Muscle of leg (tissue), 11 donors: Measurements from ENCODE around the gene NRXN3. TPM values are rescaled to one million over a fixed set of nuclear protein-coding genes. Genes with fewer than 3 reads are reported as not detected.

Experiments used
- DNase-seq: peaks from one replicate; pipeline ENCODE4 v3.0.0; 2013
- H3K27ac ChIP-seq: one replicate; pipeline ENCODE4 v1.5.1; 2013; ENCODE audit warnings: mild to moderate bottlenecking, low read length, control low read depth
- H3K27me3 ChIP-seq: one replicate; pipeline ENCODE4 v1.6.1; 2013; ENCODE audit warnings: low read length; ENCODE audit not compliant: control insufficient read depth, insufficient read depth
- H3K36me3 ChIP-seq: one replicate; pipeline ENCODE4 v1.6.1; 2013; ENCODE audit warnings: low read length; ENCODE audit not compliant: control insufficient read depth, insufficient read depth
- H3K4me1 ChIP-seq: one replicate; pipeline ENCODE4 v1.6.1; 2013; ENCODE audit warnings: low read length; ENCODE audit not compliant: control insufficient read depth, insufficient read depth
- H3K4me3 ChIP-seq: one replicate; pipeline ENCODE4 v1.5.1; 2013; ENCODE audit warnings: low read length, control low read depth
- H3K9me3 ChIP-seq: replicated peaks from 2 replicates; pipeline ENCODE4 v1.6.1; 2013; ENCODE audit warnings: low read depth, low read length; ENCODE audit not compliant: control insufficient read depth
- WGBS: methylation state at CpG from one replicate; pipeline ENCODE4 v1.1.5; 2013; ENCODE audit warnings: missing lambda C conversion rate; ENCODE audit not compliant: insufficient coverage; 5-methylcytosine and 5-hydroxymethylcytosine counted together
- polyA plus RNA-seq, 8 donors: library from polyadenylated mRNA; unstranded; fragments of 120-200 nt; gene quantifications; one replicate each; pipeline versions ENCODE4 v1.2.1 to v1.2.3, GENCODE V29; 2013; ENCODE audit warnings: inconsistent platforms in 1 of 8, low replicate concordance in 1 of 8; ENCODE audit not compliant: insufficient read length in 8 of 8, insufficient read depth in 1 of 8
- total RNA-seq: library from RNA; stranded (reverse); fragments of 120-200 nt; gene quantifications from one replicate; pipeline ENCODE4 v1.2.4, GENCODE V29; 2013

Gene NRXN3
- total and polyA plus RNA-seq, 9 donors: 0.49 to 1.9 (median 0.69) TPM

DNA sequence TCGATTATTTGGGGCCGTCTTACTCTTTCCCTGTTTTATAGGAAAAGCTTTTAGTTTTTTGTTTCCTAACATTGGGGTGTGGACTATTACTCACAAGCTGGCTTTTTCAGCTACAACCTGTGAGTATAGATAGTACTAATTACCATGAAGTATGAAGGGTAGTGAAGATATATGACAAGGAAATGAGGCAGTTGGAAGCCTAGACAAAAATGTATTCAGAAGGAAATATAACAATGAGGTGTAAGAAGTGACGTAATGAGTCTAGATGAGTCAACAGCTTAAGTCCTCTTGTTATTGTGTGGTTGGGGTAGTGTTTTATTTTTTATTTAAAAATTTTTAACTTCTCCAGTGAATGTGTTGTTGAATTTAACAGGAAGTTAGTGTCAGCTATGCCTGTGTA, 804.5 kb downstream of the NRXN3 start:
- H3K4me1 ChIP-seq: no peaks in the 10 kb centered on the region
- H3K4me3 ChIP-seq: no peak overlapping the region
- no peaks in the 10 kb centered on the region for H3K27me3 ChIP-seq
- no peak overlapping the region for H3K27ac ChIP-seq
- no peaks in the 10 kb centered on the region for H3K36me3 ChIP-seq
- H3K9me3 ChIP-seq: no peaks in the 10 kb centered on the region
- DNase-seq: no peak
- no CpG with 5 or more reads among the region's 3 CpGs for WGBS

DNA sequence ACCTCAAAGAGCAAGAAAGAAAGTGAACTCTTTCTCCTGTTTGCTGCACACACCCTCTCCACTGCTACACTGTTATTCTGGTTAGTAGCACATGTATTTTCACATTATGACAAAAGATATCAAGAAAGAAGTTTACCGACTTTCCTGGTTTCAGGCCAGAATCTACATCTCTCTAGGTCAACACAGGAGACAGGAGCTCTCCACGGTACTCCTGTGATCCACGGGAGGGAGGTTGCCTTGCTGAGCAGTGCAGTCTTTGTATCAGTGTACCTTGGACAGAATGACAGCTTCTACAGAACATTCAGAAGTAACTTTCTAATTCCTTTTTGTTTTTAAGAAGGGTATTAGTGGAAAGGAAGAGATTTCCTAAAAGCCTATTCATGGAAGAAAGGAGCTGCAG, 805.6 kb downstream of the NRXN3 start:
- H3K36me3 ChIP-seq: no peaks in the 10 kb centered on the region
- no peak for DNase-seq
- 40% methylated on average over 1 of the region's 3 CpGs for WGBS
- H3K27ac ChIP-seq: no peak overlapping the region
- no peaks in the 10 kb centered on the region for H3K27me3 ChIP-seq
- H3K9me3 ChIP-seq: no peaks in the 10 kb centered on the region
- H3K4me1 ChIP-seq: no peaks in the 10 kb centered on the region
- H3K4me3 ChIP-seq: no peak overlapping the region

GRCh38 chr14:78978896-78979295, 808.7 kb downstream of the NRXN3 start:
- H3K4me1 ChIP-seq: no peaks in the 10 kb centered on the region
- H3K27me3 ChIP-seq: no peaks in the 10 kb centered on the region
- H3K4me3 ChIP-seq: no peak overlapping the region
- no peaks in the 10 kb centered on the region for H3K9me3 ChIP-seq
- no peaks in the 10 kb centered on the region for H3K36me3 ChIP-seq
- no CpG with 5 or more reads among the region's 2 CpGs for WGBS
- no peak for DNase-seq
- no peak overlapping the region for H3K27ac ChIP-seq

DNA sequence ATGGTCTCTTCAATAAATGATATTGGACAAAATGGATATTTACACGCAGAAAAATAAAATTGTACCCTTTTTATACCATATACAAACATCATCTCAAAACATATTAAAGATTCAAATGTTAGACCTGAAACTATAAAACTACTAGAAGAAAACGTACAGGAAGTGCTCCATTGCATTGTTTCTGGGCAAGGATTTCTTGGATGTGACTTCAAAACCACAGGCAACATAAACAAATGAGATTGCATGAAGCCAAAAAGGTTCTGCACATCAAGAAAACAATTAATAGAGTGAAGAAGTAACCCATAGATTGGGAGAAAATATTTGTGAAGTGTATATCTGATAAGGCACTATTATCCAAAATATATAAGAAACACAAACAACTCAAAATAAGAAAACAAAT, 812.4 kb downstream of the NRXN3 start:
- no peak for DNase-seq
- Histone ChIP-seq H3K27ac (no peak overlapping the region), H3K9me3 (no peaks in the 10 kb centered on the region), H3K4me1 (no peaks in the 10 kb centered on the region), H3K36me3 (no peaks in the 10 kb centered on the region), H3K27me3 (no peaks in the 10 kb centered on the region), H3K4me3 (no peak overlapping the region)
- WGBS: no CpG with 5 or more reads among the region's 2 CpGs

DNA sequence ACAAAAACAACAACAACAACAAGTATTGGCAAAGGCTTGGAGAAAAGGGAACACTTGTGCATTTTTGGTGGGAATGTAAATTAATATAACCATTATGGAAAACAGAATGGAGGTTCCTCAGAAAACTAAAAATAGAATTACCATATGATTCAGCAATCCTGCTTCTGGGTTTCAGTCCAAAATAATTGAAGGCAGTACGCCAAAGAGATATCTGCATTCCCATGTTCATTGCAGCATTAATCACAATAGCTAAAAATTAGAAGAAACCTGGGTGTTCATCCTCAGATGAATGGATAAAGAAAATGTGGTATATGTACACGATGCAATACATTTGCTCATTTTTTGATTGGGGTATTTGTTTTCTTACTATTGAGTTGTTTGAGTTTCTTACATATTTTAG, 813.0 kb downstream of the NRXN3 start:
- H3K27me3 ChIP-seq: no peaks in the 10 kb centered on the region
- no peak overlapping the region for H3K27ac ChIP-seq
- DNase-seq: no peak
- H3K36me3 ChIP-seq: no peaks in the 10 kb centered on the region
- H3K9me3 ChIP-seq: no peaks in the 10 kb centered on the region
- H3K4me3 ChIP-seq: no peak overlapping the region
- no CpG with 5 or more reads among the region's 2 CpGs for WGBS
- no peaks in the 10 kb centered on the region for H3K4me1 ChIP-seq

DNA sequence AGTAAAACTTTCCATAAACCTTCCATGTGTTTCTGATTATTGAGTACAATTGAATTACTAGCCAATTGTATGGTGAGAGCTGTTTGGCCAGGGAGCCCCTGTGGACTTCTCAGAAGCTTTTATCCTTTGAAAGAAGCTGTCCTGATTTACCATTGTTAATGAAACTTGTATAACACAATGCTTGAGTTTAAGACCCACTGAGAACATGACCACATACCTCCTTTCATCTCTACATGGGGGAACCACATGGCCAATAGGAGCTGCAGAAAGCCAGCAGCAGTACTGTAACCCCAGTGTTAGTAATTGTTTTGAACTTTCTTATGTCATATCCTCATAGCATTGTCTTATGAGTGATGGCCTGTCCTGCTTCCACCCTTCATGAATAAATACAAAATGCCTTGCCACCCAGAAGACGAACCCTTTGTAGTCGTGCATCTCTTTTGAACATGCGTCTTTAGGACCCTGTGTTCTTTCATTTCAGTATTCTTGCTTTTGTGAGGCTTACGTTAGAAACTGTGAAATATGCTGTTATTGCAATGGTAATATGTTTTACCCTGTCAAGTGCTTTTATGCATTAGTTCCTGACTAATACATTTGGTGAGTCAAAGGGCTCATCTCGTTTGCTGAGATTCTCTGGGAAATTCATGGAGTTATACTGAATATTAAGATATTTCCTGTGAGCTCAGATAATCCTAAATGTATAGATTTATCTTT, 815.7 kb downstream of the NRXN3 start:
- no peaks in the 10 kb centered on the region for H3K4me1 ChIP-seq
- 80% methylated on average over 1 of the region's 5 CpGs for WGBS
- peak; percentile 58 for DNase-seq
- H3K4me3 ChIP-seq: no peak overlapping the region
- H3K27me3 ChIP-seq: no peaks in the 10 kb centered on the region
- no peaks in the 10 kb centered on the region for H3K36me3 ChIP-seq
- no peak overlapping the region for H3K27ac ChIP-seq
- H3K9me3 ChIP-seq: no peaks in the 10 kb centered on the region

DNA sequence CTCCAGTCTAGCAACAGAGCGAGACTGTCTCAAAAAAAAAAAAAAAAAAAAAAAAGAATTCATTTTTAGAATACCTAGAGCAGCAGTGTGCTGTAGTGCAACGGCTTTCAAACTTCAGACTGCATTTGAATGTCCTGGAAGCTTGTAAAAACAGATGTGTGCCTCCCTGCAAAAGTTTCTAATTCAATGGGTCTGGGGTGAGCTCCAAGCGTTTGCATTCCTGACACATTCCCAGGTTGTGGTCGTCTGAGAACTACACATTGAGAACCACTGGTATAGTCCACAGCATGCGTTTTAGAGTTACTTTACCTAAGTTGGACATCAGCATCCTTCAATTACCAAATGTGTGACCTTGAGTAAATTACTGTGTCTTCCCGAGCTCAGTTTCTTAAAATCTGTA, 816.8 kb downstream of the NRXN3 start:
- 14% methylated on average over 1 of the region's 6 CpGs for WGBS
- no peak for DNase-seq

GRCh38 chr14:78989221-78989620, 819.0 kb downstream of the NRXN3 start:
- DNase-seq: peak; percentile 17
- WGBS: no CpG with 5 or more reads among the region's 3 CpGs

More for the DNA sequence above, 816.8 kb downstream of the NRXN3 start:
- H3K27me3 ChIP-seq: no peaks in the 10 kb centered on the region
- H3K27ac ChIP-seq: no peak overlapping the region
- H3K36me3 ChIP-seq: no peaks in the 10 kb centered on the region
- H3K9me3 ChIP-seq: no peaks in the 10 kb centered on the region
- H3K4me1 ChIP-seq: no peaks in the 10 kb centered on the region
- H3K4me3 ChIP-seq: no peak overlapping the region

DNA sequence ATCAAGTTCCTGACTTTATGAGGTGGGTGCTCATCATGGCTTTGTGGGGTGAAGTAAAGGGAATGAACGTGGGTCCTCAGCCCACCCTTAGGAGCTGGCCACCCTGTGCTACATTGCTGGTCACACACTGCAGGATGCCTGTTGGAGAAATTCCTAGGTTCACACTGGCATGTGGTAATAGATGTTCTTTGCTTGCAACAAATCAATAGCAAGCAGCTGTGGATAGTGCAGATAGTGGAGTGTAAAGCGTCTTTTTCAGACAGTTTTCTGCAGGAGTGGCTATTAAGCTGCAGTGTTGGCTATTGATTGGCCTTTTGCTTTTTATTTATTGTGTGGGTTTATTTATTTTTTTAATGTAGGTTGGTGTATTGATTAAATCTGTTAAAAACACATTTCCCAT, 822.7 kb downstream of the NRXN3 start:
- Histone ChIP-seq H3K4me1 (no peaks in the 10 kb centered on the region), H3K4me3 (no peak overlapping the region), H3K36me3 (no peaks in the 10 kb centered on the region), H3K27ac (no peak overlapping the region), H3K9me3 (no peaks in the 10 kb centered on the region), H3K27me3 (no peaks in the 10 kb centered on the region)
- WGBS: 83% methylated on average over 1 of the region's 2 CpGs
- no peak for DNase-seq

More at GRCh38 chr14:78989221-78989620, 819.0 kb downstream of the NRXN3 start:
- no peaks in the 10 kb centered on the region for H3K4me1 ChIP-seq
- H3K4me3 ChIP-seq: no peak overlapping the region
- no peaks in the 10 kb centered on the region for H3K27me3 ChIP-seq
- no peaks in the 10 kb centered on the region for H3K9me3 ChIP-seq
- no peak overlapping the region for H3K27ac ChIP-seq
- H3K36me3 ChIP-seq: no peaks in the 10 kb centered on the region

DNA sequence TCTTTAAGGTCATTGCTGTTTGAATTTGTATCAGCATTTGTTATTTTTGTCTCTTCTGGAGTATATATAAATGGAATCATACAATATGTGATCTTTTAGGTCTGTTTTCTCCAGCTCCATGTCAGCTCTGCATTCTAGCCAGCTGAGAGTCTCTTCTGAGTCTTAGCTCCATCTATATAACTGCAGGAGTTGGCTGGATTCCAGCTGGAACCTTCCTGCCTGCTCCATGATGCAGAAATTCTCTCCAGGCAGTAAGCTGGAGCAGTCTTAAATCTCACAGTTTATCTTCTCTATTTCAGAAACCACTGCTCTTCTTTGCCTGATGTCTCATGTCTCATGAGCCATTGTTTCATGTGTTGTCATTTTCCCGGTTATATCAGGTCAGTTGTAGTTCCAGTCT, 827.6 kb downstream of the NRXN3 start:
- Histone ChIP-seq H3K4me1 (no peaks in the 10 kb centered on the region), H3K4me3 (no peak overlapping the region), H3K36me3 (no peaks in the 10 kb centered on the region), H3K27ac (no peak overlapping the region), H3K9me3 (no peaks in the 10 kb centered on the region), H3K27me3 (no peaks in the 10 kb centered on the region)
- WGBS: no CpG with 5 or more reads among the region's 1 CpG
- DNase-seq: peak; percentile 92

DNA sequence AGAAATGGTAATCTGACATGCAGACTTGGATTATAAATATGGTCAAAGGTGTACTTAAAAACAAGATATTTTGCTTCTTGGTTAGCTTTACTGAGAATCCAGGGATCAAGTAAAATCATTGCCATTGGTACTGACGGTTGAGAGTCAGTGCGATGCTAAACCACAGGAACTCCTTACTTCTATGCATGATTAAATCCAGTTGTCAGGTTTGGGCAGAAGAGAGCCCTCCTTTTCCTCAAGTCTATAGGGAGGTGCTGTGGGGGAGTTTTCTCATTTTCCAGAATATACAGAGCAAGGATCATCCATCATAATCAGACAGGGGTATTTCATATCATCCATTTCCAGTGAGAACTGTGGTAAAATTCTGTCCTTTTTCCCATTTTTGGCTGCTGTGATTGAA, 839.1 kb downstream of the NRXN3 start:
- Histone ChIP-seq H3K27ac (no peak overlapping the region), H3K27me3 (no peaks in the 10 kb centered on the region), H3K4me3 (no peak overlapping the region), H3K9me3 (no peaks in the 10 kb centered on the region), H3K36me3 (no peaks in the 10 kb centered on the region), H3K4me1 (no peaks in the 10 kb centered on the region)
- no CpG with 5 or more reads among the region's 2 CpGs for WGBS
- no peak for DNase-seq
